Liver (tissue), 9 donors: Measurements from ENCODE around the gene KIF17. TPM values are rescaled to one million over a fixed set of nuclear protein-coding genes. Genes with fewer than 3 reads are reported as not detected.

ENCODE experiments used
- DNase-seq: peaks from one replicate; pipeline ENCODE4 v3.0.0-alpha.2; 2017; ENCODE audit warnings: low spot score
- H3K27ac ChIP-seq, 2 donors: one replicate each; pipeline ENCODE4 v1.7.0; 2013; ENCODE audit warnings: inconsistent platforms in 2 of 2, low read length in 2 of 2, control low read depth in 1 of 2, low read depth in 1 of 2, mild to moderate bottlenecking in 1 of 2
- H3K27me3 ChIP-seq, 4 donors: one replicate each; pipeline versions ENCODE4 v1.6.1 to v1.7.0; 2013; ENCODE audit warnings: low read length in 3 of 4, inconsistent platforms in 1 of 4, mild to moderate bottlenecking in 1 of 4, moderate library complexity in 1 of 4; ENCODE audit not compliant: control insufficient read depth in 4 of 4, insufficient read depth in 4 of 4
- H3K36me3 ChIP-seq, 4 donors: one replicate each; pipeline versions ENCODE4 v1.6.1 to v1.7.0; 2013; ENCODE audit warnings: low read length in 3 of 4, mild to moderate bottlenecking in 3 of 4, low read depth in 1 of 4, moderate library complexity in 1 of 4; ENCODE audit not compliant: control insufficient read depth in 4 of 4, insufficient read depth in 3 of 4
- H3K4me1 ChIP-seq, 4 donors: one replicate each; pipeline versions ENCODE4 v1.6.1 to v1.7.0; 2013; ENCODE audit warnings: low read length in 3 of 4, mild to moderate bottlenecking in 3 of 4, moderate library complexity in 1 of 4; ENCODE audit not compliant: control insufficient read depth in 4 of 4, insufficient read depth in 4 of 4
- H3K4me3 ChIP-seq, 3 donors: one replicate each; pipeline versions ENCODE4 v1.6.1 to v1.7.0; 2013; ENCODE audit warnings: low read length in 3 of 3, control low read depth in 1 of 3, low read depth in 1 of 3, mild to moderate bottlenecking in 1 of 3
- H3K9ac ChIP-seq, 2 donors: one replicate each; pipeline ENCODE4 v1.7.0; 2013; ENCODE audit warnings: low read length in 2 of 2, mild to moderate bottlenecking in 2 of 2, moderate library complexity in 2 of 2, control low read depth in 1 of 2, low read depth in 1 of 2
- H3K9me3 ChIP-seq, 4 donors: one replicate each; pipeline versions ENCODE4 v1.6.1 to v1.7.0; 2013; ENCODE audit warnings: low read length in 3 of 4; ENCODE audit not compliant: control insufficient read depth in 4 of 4
- ATF3 ChIP-seq: IDR thresholded peaks from 2 replicates; pipeline ENCODE4 v1.6.1; 2016; ENCODE audit warnings: antibody characterized with exemption
- CTCF ChIP-seq: fragments of 150-350 bp; IDR thresholded peaks from 2 replicates; pipeline ENCODE4 v1.5.1; 2017; ENCODE audit warnings: improper control_type of control experiment, low read depth, low read length; ENCODE audit not compliant: missing input control
- EGR1 ChIP-seq, 2 donors: IDR thresholded peaks; 2 replicates each; pipeline ENCODE4 v1.6.1; 2016 to 2018; ENCODE audit warnings: antibody characterized with exemption in 2 of 2, low read depth in 2 of 2
- FOXA1 ChIP-seq: IDR thresholded peaks from 2 replicates; pipeline ENCODE4 v1.6.1; 2016; ENCODE audit warnings: antibody characterized with exemption
- FOXA2 ChIP-seq: IDR thresholded peaks from 2 replicates; pipeline ENCODE4 v1.6.1; 2016; ENCODE audit warnings: antibody characterized with exemption
- GABPA ChIP-seq, 2 donors: IDR thresholded peaks in 1 of 2; conservative IDR thresholded peaks in 1 of 2; 2 replicates each; pipeline ENCODE4 v1.6.1; 2016; ENCODE audit warnings: antibody characterized with exemption in 2 of 2, mild to moderate bottlenecking in 1 of 2, moderate library complexity in 1 of 2
- HNF4A ChIP-seq, 2 donors: conservative IDR thresholded peaks; 2 replicates each; pipeline ENCODE4 v1.6.1; 2016; ENCODE audit warnings: antibody characterized with exemption in 2 of 2, mild to moderate bottlenecking in 2 of 2
- HNF4G ChIP-seq: IDR thresholded peaks from 2 replicates; pipeline ENCODE4 v1.6.1; 2016; ENCODE audit warnings: antibody characterized with exemption
- JUND ChIP-seq, 2 donors: IDR thresholded peaks; 2 replicates each; pipeline ENCODE4 v1.6.1; 2016; ENCODE audit warnings: antibody characterized with exemption in 2 of 2
- MAX ChIP-seq: IDR thresholded peaks from 2 replicates; pipeline ENCODE4 v1.6.1; 2016; ENCODE audit warnings: antibody characterized with exemption
- NR2F2 ChIP-seq: IDR thresholded peaks from 2 replicates; pipeline ENCODE4 v1.6.1; 2016; ENCODE audit warnings: antibody characterized with exemption
- RAD21 ChIP-seq, 2 donors: IDR thresholded peaks; 2 replicates each; pipeline ENCODE4 v1.6.1; 2016; ENCODE audit warnings: antibody characterized with exemption in 2 of 2, mild to moderate bottlenecking in 2 of 2
- REST ChIP-seq: IDR thresholded peaks from 2 replicates; pipeline ENCODE4 v1.6.1; 2016; ENCODE audit warnings: antibody characterized with exemption, mild to moderate bottlenecking
- RXRA ChIP-seq, 2 donors: IDR thresholded peaks; 2 replicates each; pipeline ENCODE4 v1.6.1; 2017 to 2018; ENCODE audit warnings: antibody characterized with exemption in 2 of 2, mild to moderate bottlenecking in 1 of 2
- SP1 ChIP-seq: IDR thresholded peaks from 2 replicates; pipeline ENCODE4 v1.6.1; 2018; ENCODE audit warnings: antibody characterized with exemption, mild to moderate bottlenecking
- TAF1 ChIP-seq: conservative IDR thresholded peaks from 2 replicates; pipeline ENCODE4 v1.6.1; 2016; ENCODE audit warnings: antibody characterized with exemption, mild to moderate bottlenecking
- YY1 ChIP-seq: IDR thresholded peaks from 2 replicates; pipeline ENCODE4 v1.6.1; 2016; ENCODE audit warnings: antibody characterized with exemption, mild to moderate bottlenecking
- ZBTB33 ChIP-seq: IDR thresholded peaks from 2 replicates; pipeline ENCODE4 v1.6.1; 2016; ENCODE audit warnings: antibody characterized with exemption
- WGBS: extraction: QIAGEN DNeasy Blood & Tissue Kit; methylation state at CpG from one replicate; pipeline ENCODE4 v1.1.7; 2013; 5-methylcytosine and 5-hydroxymethylcytosine counted together
- polyA plus RNA-seq, 2 donors: library from polyadenylated mRNA; stranded (reverse) in 1 of 2; unstranded in 1 of 2; fragments of 200-250 nt in 1 of 2; fragments of >200 nt in 1 of 2; fragmentation: Nextera tagmentation in 1 of 2; extraction: Ambion mirVana in 1 of 2; gene quantifications; one replicate each; pipeline versions ENCODE4 v1.2.1 to v1.2.3, GENCODE V29; 2013 to 2015
- total RNA-seq, 2 donors: library from RNA; depleted of rRNA; stranded (reverse); fragments of >200 nt; gene quantifications; one replicate each; pipeline ENCODE4 v1.2.3, GENCODE V29; 2014
- donor health status: healthy.
- donor health status: healthy.
- donor health status: healthy.
- donor health status: healthy.
- donor health status: healthy.

The KIF17 gene
- total and polyA plus RNA-seq, 4 donors: 1.0 to 2.7 (median 2.0) TPM

- no peaks in the 10 kb centered on the region for H3K9me3 ChIP-seq
- peaks cover 6 to 22% (median 15%) of the 10 kb centered on the region in 4 donors for H3K36me3 ChIP-seq
- peak overlapping the region; percentile 56 to 96 (median 70) for H3K4me3 ChIP-seq
- H3K27ac ChIP-seq: peak overlapping the region; percentile 92 to 95
- H3K27me3 ChIP-seq: no peaks in the 10 kb centered on the region
- WGBS: under 1% methylated on average over 11 of the region's 11 CpGs
- peak overlapping the region; percentile 62 to 83 for H3K9ac ChIP-seq
- TF ChIP-seq MAX (no peak), ATF3 (no peak), RXRA (IDR thresholded peaks at IDR 0.05) (no peak), CTCF (no peak)
- peaks cover 9 to 18% (median 15%) of the 10 kb centered on the region in 4 donors for H3K4me1 ChIP-seq
- no peak for DNase-seq
Observed at GRCh38 chr1:20634065-20634593, 83.7 kb downstream of the KIF17 start.

- H3K27me3 ChIP-seq: no peaks in the 10 kb centered on the region
- peaks cover 6 to 15% (median 10%) of the 10 kb centered on the region in 4 donors for H3K36me3 ChIP-seq
- no peaks in the 10 kb centered on the region for H3K9me3 ChIP-seq
- peak within 1 kb of the TSS; percentile 62 to 91 for H3K9ac ChIP-seq
- peak; percentile 97 for DNase-seq
- TF ChIP-seq RAD21 (IDR thresholded peaks at IDR 0.05) (peak; percentile 79 to 87), MAX (peak; percentile 52), TAF1 (no peak), JUND (IDR thresholded peaks at IDR 0.05) (peak in 1 of 2 donors; percentile 28), ATF3 (no peak), NR2F2 (no peak), SP1 (peak; percentile 77), YY1 (no peak), HNF4A (conservative IDR thresholded peaks at IDR 0.05) (peak; percentile 91 to 92), REST (peak; percentile 73), ZBTB33 (no peak), FOXA2 (no peak), RXRA (IDR thresholded peaks at IDR 0.05) (peak; percentile 56 to 59), FOXA1 (no peak), GABPA (IDR thresholded peaks at IDR 0.05 in 1 of 2, conservative IDR thresholded peaks at IDR 0.05 in 1 of 2) (no peak), EGR1 (IDR thresholded peaks at IDR 0.05; ENCODE audit: low read depth in 2 of 2) (peak in 1 of 2 donors; percentile 48), HNF4G (peak; percentile 88), CTCF (peak; percentile 100)
- peaks cover 9 to 18% (median 15%) of the 10 kb centered on the region in 4 donors for H3K4me1 ChIP-seq
- H3K27ac ChIP-seq: peak within 1 kb of the TSS; percentile 92 to 95
- peak within 1 kb of the TSS; percentile 56 to 96 (median 80) for H3K4me3 ChIP-seq
- under 1% methylated on average over 93 of the region's 93 CpGs for WGBS
Observed at GRCh38 chr1:20633190-20634064, 84.4 kb downstream of the KIF17 start, which contains the start of gene PINK1. Gene PINK1, plus strand, starts transcription at chr1:20633458. Its CDS starts 91 bp downstream, at chr1:20633549.
